ENCODE results near the gene SVOP.

The SVOP gene

DNA sequence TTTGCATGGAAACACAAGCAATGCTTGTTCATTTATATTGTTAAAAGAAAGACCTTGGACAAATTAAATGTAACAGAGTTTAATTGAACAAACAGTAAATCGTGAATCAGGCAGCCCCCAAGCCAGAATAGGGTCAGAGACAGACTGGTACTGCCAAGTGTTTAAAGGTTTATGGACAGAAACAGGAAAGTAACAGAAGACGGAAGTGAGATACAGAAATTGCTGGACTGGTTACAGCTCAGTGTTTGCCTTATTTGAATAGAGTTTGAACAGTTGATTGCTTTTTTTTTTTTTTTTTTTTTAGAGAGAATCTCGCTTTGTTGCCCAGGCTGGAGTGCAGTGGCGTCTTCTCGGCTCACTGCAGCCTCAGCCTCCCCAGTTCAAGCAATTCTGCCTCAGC lies 90.7 kb downstream of the SVOP start:
- DNase-seq, result no peak

DNA sequence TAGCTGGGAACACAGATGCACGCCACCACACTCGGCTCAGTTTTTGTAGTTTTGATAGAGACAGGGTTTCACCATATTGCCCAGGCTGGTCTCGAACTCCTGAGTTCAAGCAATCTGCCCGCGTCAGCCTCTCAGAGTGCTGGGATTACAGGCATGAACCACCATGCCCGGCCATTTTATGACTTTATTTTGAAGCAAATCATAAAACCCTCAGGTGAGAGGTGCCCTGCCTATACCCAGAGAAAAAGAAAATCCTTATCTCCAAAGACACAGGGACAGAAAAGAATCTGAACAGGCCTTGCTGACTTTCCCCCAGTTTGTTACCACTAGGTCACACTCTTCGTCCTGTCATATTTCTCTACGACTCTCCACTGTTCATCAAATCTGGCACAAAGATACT lies 92.2 kb downstream of the SVOP start:
- no peak for DNase-seq

DNA sequence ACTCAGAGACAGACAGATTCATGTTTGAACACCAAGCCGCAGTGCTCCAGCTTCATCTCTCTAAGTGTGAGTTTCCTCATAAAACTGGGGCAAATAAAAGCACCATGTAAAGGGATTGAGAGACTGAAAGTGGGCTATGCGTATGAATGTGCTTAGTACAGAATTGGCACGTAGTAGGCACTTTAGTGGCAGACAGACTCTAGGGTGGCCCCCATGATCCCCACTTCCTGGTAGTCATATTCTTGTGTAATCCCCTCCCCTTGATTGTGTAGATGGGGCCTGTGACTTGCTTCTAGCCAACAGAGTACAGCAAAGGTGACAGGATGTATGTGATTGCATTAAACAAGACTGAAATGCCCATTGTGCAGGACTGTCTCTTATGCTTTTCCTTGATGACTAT lies 98.0 kb downstream of the SVOP start:
- no peak for DNase-seq

DNA sequence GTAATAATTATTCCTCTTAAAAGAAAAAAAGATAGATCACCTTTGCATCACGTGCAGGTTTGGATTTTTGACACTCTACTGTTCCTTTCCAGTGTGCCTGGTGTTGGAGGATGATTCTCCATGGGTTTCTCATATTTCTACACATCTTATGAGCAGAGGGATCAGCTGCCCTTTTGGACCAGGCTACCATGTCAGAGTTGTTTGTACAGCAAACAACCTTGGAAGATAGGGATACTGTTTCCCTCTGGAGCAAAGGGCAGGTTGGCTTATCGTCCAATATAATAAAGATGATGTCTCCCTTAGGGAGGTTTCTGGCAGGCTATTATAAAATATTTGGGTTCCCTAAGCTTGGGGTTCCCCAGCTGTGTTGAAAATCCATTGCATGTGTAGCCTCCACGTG lies 98.9 kb downstream of the SVOP start:
- DNase-seq, result no peak

DNA sequence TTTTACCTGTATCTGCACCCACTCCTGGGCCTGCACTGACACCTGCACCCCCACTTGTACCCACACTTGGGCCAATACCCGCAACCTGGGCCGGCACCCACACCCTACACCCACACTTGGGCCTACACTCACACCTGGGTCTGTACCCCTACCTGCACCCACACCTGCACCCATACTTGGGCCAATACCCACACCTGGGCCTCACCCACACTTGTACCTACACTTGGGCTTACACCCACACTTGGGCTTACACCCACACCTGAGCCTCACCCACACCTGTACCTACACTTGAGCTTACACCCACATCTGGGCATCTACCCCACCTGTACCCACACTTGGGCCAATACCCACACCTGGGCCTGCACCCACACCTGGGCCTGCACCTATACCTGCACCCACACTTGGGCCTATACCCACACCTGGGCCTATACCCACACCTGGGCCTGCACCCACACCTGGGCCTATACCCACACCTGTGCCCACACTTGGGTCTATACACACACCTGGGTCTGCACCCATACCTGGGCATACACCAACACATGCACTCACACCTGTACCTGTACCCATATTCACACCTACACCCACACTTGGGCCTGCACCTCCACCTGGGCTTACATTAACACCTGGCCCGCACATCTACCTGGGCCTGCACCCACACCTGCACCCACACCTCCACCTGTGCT lies 101.8 kb downstream of the SVOP start:
- DNase-seq, result no peak

DNA sequence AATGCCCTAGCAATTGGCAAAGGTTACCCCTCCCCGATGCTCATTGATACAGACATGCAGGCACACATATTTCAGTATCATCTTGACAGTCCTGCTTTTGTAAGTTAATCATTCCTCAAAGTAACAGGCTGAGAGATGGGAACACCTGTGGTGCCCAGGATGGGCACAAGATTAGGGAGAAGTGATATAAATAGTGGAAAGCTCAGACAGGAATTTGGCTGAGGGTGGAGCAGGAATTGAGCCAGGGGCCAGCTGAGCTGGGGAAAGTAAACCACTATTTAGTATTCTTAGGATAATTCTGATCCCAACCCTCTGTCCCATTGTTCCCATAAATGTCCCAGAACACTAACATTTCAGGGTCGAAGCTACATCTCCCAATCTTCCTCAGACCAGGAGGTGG lies 102.7 kb downstream of the SVOP start:
- DNase-seq, result no peak

DNA sequence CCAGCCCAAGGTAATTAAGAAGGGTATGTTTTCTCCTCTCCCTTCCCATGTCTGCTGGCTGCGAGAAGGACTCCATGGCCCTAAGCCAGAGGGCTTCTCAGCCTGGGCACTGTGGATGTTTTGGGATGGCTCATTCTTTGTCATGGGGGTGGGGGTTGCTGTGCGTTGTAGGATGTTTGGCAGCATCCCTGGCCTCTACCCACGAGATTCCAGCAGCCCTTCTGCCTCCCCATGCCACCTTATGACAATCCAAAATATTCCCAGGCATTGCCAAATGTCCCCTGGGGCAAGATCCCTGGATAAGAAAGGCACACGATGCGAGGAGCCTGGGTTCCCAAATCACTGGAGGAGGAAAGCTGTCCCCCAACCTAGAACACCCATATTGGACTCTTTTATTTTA lies 104.5 kb downstream of the SVOP start:
- no peak for DNase-seq

DNA sequence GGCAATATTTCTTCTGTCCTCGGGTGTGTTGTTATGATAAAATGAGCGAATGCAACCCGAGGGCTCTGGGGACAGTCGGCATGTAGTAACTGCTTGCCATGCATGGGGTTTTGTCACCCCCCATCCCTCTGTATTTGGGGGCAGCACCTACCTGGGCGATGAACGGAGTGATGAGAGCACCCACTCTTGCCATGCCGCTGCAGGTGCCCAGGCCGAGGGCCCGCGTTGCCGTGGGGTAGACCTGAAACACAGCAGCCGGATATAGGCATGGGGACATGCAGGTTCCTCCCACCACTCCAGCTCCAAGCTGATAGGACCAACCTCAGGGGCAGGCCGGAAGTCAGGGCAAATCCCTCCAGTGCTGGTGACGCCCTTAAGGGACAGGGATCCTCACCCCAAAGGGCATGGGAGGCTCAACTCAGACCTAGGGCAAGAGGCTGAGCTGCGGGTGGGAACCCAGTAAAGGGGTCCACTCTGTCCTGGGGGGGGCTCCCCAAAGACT lies 105.2 kb downstream of the SVOP start:
- DNase-seq, result no peak

DNA sequence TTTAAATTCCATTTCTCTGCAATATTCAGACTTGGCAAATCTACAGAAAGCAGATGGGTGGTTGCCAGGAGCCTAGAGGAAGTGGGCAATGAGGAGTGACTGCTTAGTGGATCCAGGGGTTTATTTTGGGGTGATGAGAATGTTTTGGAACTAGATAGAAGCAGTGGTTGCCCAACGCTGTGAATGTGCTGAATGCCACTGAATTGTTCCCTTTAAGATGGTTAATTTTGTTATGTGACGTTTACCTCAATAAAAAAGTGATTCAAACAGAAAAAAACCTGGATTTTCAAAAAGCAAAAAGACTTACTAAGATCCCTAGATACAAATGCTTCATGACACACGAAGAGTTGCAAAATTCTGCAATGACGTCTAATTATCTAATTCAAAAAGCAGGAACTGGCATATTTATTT lies 106.7 kb downstream of the SVOP start:
- DNase-seq, result no peak

DNA sequence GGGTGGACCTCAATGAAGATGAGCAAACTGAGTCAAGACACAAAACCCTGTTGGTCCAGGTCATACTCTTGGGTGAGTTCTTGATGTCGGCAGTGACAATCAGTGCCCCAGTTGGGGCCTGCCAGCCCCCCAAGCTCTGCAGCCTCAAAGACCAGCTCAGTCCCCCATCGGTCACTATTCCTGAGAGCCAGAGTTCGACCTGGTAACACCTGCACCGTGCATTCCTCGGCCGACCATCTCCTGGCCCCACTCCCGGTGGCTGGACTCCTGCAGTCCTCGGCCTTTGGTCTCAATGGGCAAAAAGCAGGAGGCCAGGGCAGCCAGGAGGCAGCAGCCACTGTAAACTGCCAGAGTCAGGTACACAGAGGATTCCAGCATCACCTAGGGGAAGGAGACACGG lies 108.5 kb downstream of the SVOP start:
- no peak for DNase-seq

DNA sequence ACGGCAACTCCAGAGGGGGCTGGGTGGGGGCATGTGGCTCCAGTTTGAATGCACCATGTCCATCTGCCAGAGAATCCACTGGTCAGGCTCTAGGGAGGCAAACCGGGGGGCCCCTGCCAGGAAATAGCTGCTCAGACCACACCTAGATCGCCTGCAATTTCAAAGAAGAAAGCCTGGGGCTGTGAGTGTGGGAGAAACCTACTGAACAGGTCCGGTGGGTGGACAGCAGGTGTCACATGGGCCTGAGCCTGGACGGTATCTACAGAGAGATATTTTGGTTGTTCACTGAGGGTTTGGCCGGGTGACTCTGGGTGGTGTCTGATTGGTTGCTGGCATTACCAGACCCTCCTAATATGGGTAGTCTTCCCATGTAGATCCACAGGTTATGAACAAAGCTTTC lies 109.0 kb downstream of the SVOP start:
- DNase-seq, result no peak

DNA sequence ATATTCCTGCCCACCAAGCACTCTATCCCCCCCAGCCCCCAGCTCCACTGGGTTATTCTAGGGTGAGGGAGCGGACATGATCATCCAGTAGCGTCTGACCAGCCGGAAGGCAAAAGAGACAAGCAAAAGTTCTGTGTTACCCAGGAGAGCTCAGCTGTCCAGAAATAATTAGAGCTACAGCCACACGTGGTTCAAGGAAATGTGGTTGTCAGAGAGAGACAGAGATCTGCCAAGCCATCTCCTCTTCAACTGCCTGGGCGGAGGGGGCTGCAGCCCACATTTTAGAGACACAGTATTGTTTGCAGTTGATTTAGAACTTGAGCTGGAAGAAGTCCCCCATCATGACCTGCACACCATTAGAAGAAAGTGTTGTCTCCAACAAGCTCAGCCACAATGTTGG lies 110.5 kb downstream of the SVOP start:
- DNase-seq, result no peak

DNA sequence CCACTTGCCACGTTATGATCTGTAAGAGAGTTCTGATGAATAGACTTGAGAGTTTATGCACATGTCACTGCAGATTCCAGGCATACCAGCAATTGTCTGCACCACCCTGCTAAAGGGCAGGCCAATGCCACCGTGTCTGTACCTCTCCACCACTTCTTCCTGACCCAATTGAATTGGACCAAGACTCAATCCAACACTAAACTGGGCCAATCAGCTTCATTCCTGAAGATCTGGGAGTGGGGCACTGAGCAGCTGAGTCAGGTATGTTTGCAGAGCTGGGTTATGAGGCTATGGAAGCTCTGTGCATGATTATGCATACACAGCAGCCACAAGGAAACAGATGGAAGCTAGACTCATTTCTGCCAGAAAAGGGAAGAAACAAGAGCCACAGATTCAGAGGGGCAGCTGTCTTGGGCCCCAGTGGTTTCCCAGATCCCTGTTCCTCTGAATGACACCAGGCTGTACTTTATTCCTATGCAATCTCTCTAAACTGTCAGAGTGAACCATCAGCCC lies 113.0 kb downstream of the SVOP start:
- no peak for DNase-seq

DNA sequence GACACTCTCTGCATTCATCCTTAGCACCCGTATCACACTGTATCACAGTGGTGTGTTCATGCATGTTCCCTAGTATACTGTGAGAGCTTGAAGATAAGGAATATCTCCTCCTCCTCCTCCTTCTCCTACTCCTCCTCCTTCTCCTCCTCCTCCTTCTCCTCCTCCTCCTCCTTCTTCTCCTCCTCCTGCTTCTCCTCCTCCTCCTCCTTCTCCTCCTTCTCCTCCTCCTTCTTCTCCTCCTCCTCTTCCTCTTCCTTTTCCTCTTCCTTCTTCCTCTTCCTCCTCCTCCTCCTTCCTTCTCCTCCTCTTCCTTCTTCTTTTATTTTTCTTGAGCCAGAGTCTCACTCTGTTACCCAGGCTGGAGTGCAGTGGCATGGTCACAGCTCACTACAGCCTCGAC lies 113.9 kb downstream of the SVOP start:
- no peak for DNase-seq

DNA sequence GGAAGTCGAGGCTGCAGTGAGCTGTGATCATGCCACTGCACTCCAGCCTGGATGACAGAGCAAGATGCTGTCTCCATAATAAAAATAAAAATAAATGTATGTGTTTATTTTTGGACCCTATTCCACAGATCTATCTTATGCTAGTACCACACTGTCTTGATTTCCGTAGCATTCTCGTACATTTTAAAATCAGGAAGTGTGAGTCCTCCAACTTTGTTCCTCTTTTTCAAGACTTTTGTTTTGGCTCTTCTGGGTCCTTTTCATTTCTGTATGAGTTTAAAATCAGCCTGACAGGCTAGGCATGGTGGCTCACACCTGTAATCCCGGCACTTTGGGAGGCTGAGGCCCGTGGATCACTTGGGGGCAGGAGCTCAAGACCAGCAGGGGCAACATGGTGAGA lies 115.1 kb downstream of the SVOP start:
- no peak for DNase-seq

DNA sequence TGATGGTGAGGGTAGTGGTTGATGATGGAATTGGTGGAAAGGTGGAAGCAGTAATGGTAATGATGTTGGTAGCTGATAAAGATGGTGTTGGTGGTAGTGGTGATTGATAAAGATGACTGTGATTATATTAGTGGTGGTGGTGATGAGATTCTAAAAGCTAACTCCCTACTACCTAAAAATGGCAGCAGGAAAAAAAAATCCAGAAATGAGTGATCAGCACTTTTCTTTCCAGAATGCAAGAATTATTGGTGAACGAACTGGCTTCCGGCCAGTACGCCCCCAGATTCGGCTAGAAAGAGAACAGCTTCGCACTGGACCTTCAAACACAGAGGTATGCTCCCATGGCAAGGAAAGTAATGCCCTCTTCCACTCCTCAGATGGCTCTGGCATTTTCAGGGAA lies 121.7 kb downstream of the SVOP start:
- no peak for DNase-seq

DNA sequence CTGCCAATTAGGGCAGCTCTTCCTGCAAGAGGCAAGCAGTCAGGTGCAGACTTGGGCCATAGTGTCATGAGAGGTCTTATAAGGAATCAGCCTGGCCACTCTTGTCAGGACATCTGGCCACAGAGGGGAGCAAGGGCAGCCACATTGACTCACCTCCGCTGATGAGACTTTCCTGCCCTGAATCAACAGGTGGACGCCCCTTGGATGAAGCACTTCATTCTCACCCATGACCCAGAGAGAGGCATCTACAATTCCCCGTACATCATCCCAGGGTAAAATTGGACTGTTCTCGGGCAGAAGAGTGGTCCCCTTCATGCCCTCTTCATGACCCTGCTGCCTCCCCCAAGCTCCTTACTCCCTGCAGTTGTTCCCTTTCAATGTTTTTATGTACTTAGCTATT lies 124.1 kb downstream of the SVOP start:
- DNase-seq, result no peak

DNA sequence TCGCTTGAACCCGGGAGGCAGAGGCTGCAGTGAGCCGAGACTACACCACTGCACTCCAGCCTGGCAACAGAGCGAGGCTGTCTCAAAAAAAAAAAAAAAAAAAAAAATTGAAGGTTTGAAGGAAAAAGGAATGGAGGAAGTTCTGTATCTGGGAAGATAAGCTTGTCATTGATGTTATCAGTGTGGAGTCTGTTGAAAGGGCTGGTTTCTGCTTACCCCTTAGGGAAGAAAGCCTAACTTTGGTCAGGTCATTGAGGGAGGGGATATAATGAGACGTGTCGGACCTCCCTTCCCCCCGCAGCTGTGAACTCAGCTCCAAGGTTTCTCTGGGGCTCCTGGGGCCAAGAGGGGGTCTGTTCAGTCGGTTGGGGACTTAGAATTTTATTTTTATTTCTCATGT lies 124.5 kb downstream of the SVOP start:
- no peak for DNase-seq

DNA sequence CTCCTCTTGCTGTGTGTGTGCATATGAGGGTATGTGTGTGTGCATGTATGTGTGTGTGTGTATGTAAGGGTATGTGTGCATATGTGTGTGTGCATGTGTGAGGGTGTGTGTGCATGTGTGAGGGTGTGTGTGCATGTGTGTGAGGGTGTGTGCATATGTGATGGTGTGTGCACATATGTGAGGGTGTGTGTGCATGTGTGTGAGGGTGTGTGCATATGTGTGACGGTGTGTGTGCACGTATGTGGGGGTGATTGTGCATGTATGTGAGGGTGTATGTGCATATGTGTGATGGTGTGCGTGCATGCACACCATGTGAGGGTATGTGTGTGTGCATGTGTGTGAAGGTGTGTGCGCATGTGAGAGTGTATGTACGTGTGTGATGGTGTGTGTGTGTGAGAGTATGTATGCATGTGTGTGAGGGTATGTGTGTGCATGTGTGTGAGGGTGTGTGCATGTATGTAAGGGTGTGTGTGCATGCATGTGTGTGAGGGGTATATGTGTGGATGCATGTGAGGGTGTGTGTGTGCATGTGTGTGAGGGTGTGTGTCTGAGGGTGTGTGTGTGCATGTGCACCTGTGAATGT lies 125.6 kb downstream of the SVOP start:
- no peak for DNase-seq

DNA sequence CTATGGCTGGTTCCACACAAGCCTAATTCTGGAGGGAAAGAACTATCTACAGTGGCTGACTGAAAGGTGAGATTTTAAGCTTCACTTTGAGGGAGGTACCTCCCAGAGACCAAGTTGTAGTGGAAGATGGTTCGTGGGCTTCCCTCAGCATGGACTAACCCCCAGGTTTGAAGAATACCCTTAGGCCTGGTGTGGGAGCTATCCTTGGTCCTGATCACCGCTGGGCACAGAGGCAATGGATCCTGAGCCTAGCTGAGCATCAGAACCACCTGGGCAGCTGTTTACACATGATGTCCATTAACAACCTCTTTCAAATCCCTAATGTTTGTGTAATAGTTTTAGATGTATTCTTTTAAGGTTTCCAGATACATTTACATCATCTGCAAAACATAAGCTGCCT lies 130.7 kb downstream of the SVOP start:
- DNase-seq, result no peak

DNA sequence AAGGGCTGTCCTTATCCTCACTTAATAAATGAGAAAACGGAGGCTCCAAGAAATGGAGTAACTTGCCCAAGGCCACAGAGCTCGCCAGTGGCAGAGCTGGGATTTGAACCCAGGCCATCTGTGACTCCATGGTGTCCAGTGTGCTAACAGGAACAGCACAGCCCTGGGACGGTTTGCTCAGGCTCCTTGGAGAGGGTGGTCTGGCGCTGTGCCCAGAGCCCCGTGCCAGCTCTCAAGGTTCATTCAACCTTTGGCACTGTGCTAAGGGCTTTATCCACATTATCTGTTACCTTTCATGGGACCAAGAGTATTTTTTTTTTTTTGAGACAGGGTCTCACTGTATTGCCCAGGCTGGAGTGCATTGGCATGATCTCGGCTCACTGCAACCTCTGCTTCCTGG lies 132.8 kb downstream of the SVOP start:
- DNase-seq, result no peak

DNA sequence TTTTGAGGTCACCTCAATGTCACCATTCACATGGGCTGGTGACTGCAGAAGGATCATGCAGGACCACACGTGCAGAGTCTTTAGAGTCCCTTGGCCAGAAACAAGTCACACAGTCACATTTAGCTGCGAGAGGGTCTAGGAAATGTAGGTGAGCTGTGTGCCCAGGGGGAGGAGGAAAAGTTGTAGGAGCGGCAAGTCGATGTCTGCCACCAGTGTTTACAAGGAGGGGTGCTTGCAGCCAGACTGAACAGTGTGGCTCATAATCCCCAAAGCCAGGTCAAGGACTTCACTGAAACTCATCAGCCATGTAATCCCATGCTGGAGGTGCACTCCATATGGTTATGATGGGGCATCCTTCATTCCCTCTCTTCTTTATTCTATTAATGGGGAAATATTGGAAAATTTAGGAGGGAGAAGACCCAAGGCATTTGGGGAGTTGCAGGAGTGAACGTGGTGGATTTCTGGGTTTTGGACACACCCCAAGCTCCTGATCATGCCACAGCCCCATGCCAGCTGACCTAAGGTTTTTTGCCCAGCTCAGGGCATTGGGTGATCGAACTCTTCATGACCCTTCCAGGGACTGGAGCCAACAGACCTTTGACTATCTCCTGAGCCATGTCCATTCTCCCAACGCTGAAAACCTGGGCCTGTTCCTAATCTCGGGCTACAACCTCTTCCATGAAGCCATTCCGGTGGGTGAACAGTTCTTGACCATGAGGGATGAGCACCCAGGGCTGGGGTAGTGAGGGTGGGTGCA lies 133.8 kb downstream of the SVOP start:
- no peak for DNase-seq

DNA sequence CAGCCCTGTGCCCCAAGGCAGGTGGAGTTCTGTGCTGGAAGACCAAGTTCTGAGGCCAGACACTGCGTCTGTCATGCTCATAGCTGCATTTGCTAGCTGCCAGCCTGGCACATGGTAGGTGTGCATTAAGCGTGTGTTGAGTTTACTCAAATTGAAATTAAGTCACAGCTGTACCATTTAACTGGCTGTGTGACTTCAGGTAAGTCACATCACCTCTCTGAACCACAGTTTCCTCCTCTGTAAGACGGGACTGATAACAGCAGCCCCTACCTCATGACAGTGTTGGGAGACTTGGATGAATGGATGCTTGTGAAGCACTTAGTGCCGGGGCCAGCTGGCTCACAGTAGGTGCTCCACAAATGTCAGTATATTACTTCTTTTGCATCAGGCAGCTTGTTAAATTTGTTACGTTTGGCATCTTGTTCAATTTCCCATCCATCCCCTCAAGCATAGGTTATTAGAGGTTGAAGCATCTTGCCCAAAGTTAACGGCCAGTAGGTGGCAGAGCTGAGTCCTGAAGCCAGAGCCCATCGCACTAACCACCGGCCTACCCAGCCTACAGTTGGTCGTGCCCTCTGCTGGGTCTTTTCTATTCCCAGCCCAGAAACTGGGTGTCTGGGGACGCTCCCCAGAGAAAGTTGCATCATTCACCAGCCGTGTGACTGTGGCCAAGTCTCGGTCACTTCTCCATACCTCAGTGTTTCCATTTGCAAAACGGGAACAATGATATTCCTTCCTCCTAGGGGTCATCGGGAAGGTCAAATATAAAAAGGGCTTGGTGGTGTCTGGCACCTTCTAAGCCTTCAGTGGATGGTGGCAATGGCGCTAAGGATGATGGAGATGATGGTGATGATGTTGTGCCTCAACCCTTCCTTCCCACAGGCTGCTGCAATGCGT lies 136.5 kb downstream of the SVOP start:
- DNase-seq, result no peak

All from NCI-H1694 (cell line).